HG03097 (cell line): ENCODE results near the gene ETDC.

Source experiments
- ATAC-seq: cut with Tn5 transposase; IDR thresholded peaks from one replicate; pipeline ENCODE4 v1.9.1; 2021; ENCODE audit not compliant: unreplicated experiment, low FRiP score

ETDC gene

DNA sequence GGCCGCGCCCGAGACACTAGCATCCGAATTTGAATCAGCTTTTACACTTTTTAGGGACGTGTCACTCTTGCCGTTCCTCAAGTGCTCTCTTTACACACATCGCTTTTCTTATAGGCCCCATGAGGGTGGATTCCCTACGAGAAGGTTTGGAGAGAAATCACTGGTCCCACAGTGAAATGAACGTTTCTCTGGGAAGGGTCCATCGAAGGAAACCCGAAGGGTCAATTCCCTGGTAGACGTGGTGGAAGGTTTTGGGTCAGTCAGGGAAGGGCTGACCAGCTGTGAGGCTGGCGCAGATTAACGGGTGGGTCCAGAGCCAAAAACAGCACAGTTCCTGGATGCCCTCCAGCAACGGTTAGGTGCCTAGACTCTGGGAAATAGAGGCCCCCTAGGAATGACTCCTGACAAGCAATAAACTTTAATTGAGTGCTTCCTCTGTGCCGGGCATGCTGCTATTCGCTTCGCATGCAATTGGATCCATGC, 35.9 kb downstream of the ETDC start:
- ATAC-seq, result no peak

DNA sequence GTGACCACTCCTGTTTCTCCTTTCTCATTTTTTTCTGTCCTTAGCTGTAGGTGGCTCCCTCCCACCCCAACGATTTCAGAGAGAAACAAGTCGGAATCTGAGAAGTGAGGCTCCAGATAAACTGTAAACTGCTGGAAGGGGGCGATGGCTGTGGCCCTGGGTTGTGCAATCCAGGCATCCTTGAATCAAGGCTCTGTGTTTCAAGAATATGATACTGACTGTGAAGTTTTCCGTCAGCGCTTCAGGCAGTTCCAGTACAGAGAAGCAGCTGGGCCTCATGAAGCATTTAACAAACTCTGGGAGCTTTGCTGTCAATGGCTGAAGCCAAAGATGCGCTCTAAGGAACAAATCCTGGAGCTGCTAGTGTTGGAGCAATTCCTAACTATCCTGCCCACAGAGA, 37.7 kb downstream of the ETDC start:
- ATAC-seq, result no peak

DNA sequence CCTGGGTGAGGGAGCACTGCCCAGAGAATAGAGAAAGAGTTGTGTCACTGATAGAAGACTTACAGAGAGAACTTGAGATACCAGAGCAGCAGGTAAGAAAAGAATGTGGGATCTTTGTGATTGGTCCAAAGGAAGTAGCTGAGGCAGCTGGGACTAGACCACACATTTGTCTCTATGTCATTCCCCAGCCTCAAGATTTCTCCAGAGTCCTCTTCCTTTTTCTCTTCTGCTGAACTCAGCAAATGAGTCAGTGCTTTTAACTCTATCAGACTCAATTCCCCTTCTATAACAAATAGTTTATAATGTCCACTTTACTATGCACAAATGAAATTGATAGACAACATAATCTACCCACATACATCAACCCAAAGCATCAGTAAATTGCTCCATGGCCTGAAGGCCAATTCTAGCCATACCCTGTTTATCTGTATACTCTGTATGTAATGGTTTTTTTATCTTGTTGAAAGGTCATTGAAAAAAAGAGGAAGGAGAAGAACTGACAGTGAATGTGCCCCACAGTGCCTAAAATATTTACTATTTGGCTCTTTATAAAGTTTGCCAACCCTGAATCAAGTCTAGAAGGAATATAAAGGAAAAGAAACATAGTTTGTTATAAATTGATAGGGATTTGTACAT, 38.2 kb downstream of the ETDC start:
- ATAC-seq, result no peak

DNA sequence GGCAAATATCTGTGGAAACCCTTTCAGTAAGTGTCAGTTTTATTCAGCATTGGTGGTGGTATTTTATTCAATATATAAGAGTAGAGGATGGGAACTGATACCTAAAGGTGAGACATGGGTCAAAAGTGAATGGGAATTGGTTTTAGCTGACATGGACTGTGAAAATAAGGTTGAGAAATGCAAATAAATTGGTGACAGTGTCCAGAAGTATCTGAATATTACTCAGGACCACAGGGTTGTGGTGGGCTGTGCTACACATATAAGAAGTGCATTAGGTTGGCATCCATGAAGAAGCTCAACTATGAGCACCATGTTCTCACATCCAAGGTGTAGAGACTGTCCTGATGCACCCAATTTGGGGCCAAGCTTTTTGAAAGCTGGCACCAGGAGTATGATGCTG, 45.0 kb downstream of the ETDC start:
- ATAC-seq, result no peak
